Fibroblast of lung (primary cell): ENCODE data around the gene KCTD13. TPM values are rescaled to one million over a fixed set of nuclear protein-coding genes. Genes with fewer than 3 reads are reported as not detected.
"Not testable (repeated sequence)": the region's sequence is repeated elsewhere in the genome, so short reads cannot be mapped to it uniquely, and the experiment has no call there.

Experiments used
- DNase-seq, 2 donors: peaks; one replicate each; pipeline versions ENCODE4 v3.0.0 to v3.0.0-alpha.2; 2010; ENCODE audit warnings: low read depth in 2 of 2
- H2AFZ ChIP-seq: 2 replicates; pipeline ENCODE4 v1.5.1; 2012; ENCODE audit warnings: low read length, control low read depth, inconsistent platforms
- H3K27ac ChIP-seq: 2 replicates; pipeline ENCODE4 v1.5.1; 2011; ENCODE audit warnings: low read length, control low read depth; ENCODE audit not compliant: insufficient read depth
- H3K27me3 ChIP-seq: 2 replicates; pipeline ENCODE4 v1.5.1; 2011; ENCODE audit warnings: mild to moderate bottlenecking, low read length; ENCODE audit not compliant: control insufficient read depth, insufficient read depth
- H3K36me3 ChIP-seq: 2 replicates; pipeline ENCODE4 v1.5.1; 2011; ENCODE audit warnings: low read length; ENCODE audit not compliant: control insufficient read depth, insufficient read depth
- H3K4me1 ChIP-seq: 2 replicates; pipeline ENCODE4 v1.5.1; 2011; ENCODE audit warnings: low read length; ENCODE audit not compliant: control insufficient read depth, insufficient read depth; ENCODE audit errors: extremely low read depth
- H3K4me2 ChIP-seq: 2 replicates; pipeline ENCODE4 v1.5.1; 2011; ENCODE audit warnings: low read length, control low read depth; ENCODE audit not compliant: insufficient read depth; ENCODE audit errors: extremely low read depth
- H3K4me3 ChIP-seq, 4 experiments: fragments of 200-600 bp in 1 of 4; sonication (generic) in 1 of 4; replicated peaks in 1 of 4; 2 replicates each; pipeline ENCODE4 v1.5.1; 2011 to 2016; ENCODE audit warnings: low read length in 4 of 4, low read depth in 3 of 4, mild to moderate bottlenecking in 3 of 4, control low read depth in 2 of 4, inconsistent platforms in 1 of 4, mixed read lengths in 1 of 4; ENCODE audit not compliant: insufficient read depth in 1 of 4; ENCODE audit errors: control extremely low read depth in 1 of 4
- H3K79me2 ChIP-seq: 2 replicates; pipeline ENCODE4 v1.5.1; 2012; ENCODE audit warnings: mild to moderate bottlenecking, low read length, inconsistent platforms; ENCODE audit not compliant: control insufficient read depth, insufficient read depth
- H3K9ac ChIP-seq: 2 replicates; pipeline ENCODE4 v1.5.1; 2011; ENCODE audit warnings: mild to moderate bottlenecking, low read length, control low read depth; ENCODE audit not compliant: insufficient read depth
- H3K9me3 ChIP-seq: 2 replicates; pipeline ENCODE4 v1.5.1; 2012; ENCODE audit warnings: low read depth, low read length; ENCODE audit not compliant: control insufficient read depth, insufficient read depth
- H4K20me1 ChIP-seq: 2 replicates; pipeline ENCODE4 v1.5.1; 2011; ENCODE audit warnings: low read length; ENCODE audit not compliant: control insufficient read depth, insufficient read depth; ENCODE audit errors: extremely low read depth
- CTCF ChIP-seq, 2 donors: IDR thresholded peaks in 1 of 2; conservative IDR thresholded peaks in 1 of 2; 1 replicate in 1 of 2; 2 replicates in 1 of 2; pipeline ENCODE4 v1.5.1; 2011 to 2012; ENCODE audit warnings: low read length in 2 of 2, control low read depth in 1 of 2, inconsistent platforms in 1 of 2, low read depth in 1 of 2, mild to moderate bottlenecking in 1 of 2
- EZH2 ChIP-seq: IDR thresholded peaks from 2 replicates; pipeline ENCODE4 v1.5.1; 2012; ENCODE audit warnings: low read length, control low read depth, mild to moderate bottlenecking; ENCODE audit errors: missing control alignments
- polyA plus RNA-seq, 2 donors: library from polyadenylated mRNA; depleted of rRNA in 1 of 2; stranded (reverse) in 1 of 2; unstranded in 1 of 2; fragments of >200 nt; gene quantifications; 2 replicates each; pipeline ENCODE4 v1.2.1, GENCODE V29; 2011 to 2012; ENCODE audit warnings: missing spikeins in 1 of 2
- total RNA-seq: library from RNA; depleted of rRNA; stranded (reverse); fragments of >200 nt; gene quantifications from 2 replicates; pipeline ENCODE4 v1.2.1, GENCODE V29; 2014

Gene KCTD13
- total and polyA plus RNA-seq, 2 donors (not counting 1 experiment from before 2014, with no cell fraction given): 5.9 to 6.3 TPM

- H3K79me2 ChIP-seq: no peaks in the 10 kb centered on the region
- no peaks in the 10 kb centered on the region for H3K36me3 ChIP-seq
- H3K27ac ChIP-seq: peak within 1 kb of the TSS; percentile 72
- peak within 1 kb of the TSS; percentile 72 to 83 (median 80) for H3K4me3 ChIP-seq
- H4K20me1 ChIP-seq: no peaks in the 10 kb centered on the region
- H3K4me2 ChIP-seq: peak within 1 kb of the TSS; percentile 99
- TF ChIP-seq EZH2 (no peak), CTCF (conservative IDR thresholded peaks at IDR 0.05 in 1 of 2, IDR thresholded peaks at IDR 0.05 in 1 of 2; ENCODE audit: low read depth in 1 of 2, low read length in 2 of 2) (peak; percentile 34 to 41)
- H3K27me3 ChIP-seq: no peaks in the 10 kb centered on the region
- no peaks in the 10 kb centered on the region for H3K4me1 ChIP-seq
- H2AFZ ChIP-seq: peak within 1 kb of the TSS; percentile 74
- peak within 1 kb of the TSS; percentile 81 for H3K9ac ChIP-seq
- no peaks in the 10 kb centered on the region for H3K9me3 ChIP-seq
- peak; percentile 77 to 80 for DNase-seq
Observed at GRCh38 chr16:29961479-29962343, 35.7 kb upstream of the KCTD13 start, which contains the start of gene TMEM219. Gene TMEM219 (plus strand): TSS chr16:29962079. CDS start chr16:29963144, 1,065 bp downstream.

GRCh38 chr16:29961127-29961478 is 35.1 kb upstream of the KCTD13 start:
- Histone ChIP-seq H3K36me3 (no peaks in the 10 kb centered on the region), H3K4me2 (peak overlapping the region; percentile 90), H3K9ac (peak overlapping the region; percentile 81), H3K9me3 (no peaks in the 10 kb centered on the region), H3K27me3 (no peaks in the 10 kb centered on the region), H3K27ac (peak overlapping the region; percentile 72), H3K79me2 (no peaks in the 10 kb centered on the region), H3K4me3 (peak overlapping the region; percentile 72 to 83 (median 78)), H2AFZ (peak overlapping the region; percentile 74), H4K20me1 (no peaks in the 10 kb centered on the region), H3K4me1 (no peaks in the 10 kb centered on the region)
- no peak for DNase-seq
- TF ChIP-seq EZH2 (no peak), CTCF (conservative IDR thresholded peaks at IDR 0.05 in 1 of 2, IDR thresholded peaks at IDR 0.05 in 1 of 2; ENCODE audit: low read depth in 1 of 2, low read length in 2 of 2) (no peak)

- not testable (repeated sequence) for H3K27ac ChIP-seq, H3K79me2 ChIP-seq, H3K4me3 ChIP-seq, H3K9ac ChIP-seq, DNase-seq, H2AFZ ChIP-seq, H4K20me1 ChIP-seq, H3K36me3 ChIP-seq, H3K4me1 ChIP-seq, H3K9me3 ChIP-seq, H3K4me2 ChIP-seq, H3K27me3 ChIP-seq
Observed at GRCh38 chr16:29959821-29960220, 33.8 kb upstream of the KCTD13 start.
